HEK293 (cell line): ENCODE data around the gene TK1.

Experiments
- CTCF ChIA-PET: fragments of 350-600 bp; formaldehyde crosslinking; extraction: SDS; loops from one replicate; lab custom pipeline; 2021; ENCODE audit warnings: antibody characterized with exemption; lab: Yijun Ruan, JAX
- POLR2A ChIA-PET: fragments of 300-600 bp; formaldehyde crosslinking; extraction: SDS; loops from one replicate; lab custom pipeline; 2020; ENCODE audit warnings: antibody characterized with exemption, inconsistent platforms; lab: Yijun Ruan, JAX
- H3K27ac ChIP-seq: fragments of 200-500 bp; sonication (Bioruptor generic); 2 replicates; pipeline ENCODE4 v1.5.1; 2014; ENCODE audit warnings: low read depth, low read length, control low read depth, inconsistent platforms; ENCODE audit errors: extremely low read depth
- H3K36me3 ChIP-seq, 2 experiments: fragments of 200-500 bp in 1 of 2; sonication (Bioruptor generic) in 1 of 2; 1 replicate in 1 of 2; 2 replicates in 1 of 2; pipeline ENCODE4 v1.5.1; 2014 to 2017; ENCODE audit warnings: inconsistent platforms in 2 of 2, low read length in 2 of 2; ENCODE audit not compliant: control insufficient read depth in 2 of 2, insufficient read depth in 1 of 2
- H3K4me1 ChIP-seq: fragments of 200-500 bp; sonication (Bioruptor generic); 2 replicates; pipeline ENCODE4 v1.5.1; 2014; ENCODE audit warnings: mild to moderate bottlenecking, low read length, inconsistent platforms; ENCODE audit not compliant: control insufficient read depth, insufficient read depth
- H3K4me3 ChIP-seq: 2 replicates; pipeline ENCODE4 v1.5.1; 2011; ENCODE audit warnings: low read depth, mild to moderate bottlenecking, control low read depth, low read length, moderate library complexity
- H3K9me3 ChIP-seq: fragments of 200-500 bp; sonication (Bioruptor generic); 2 replicates; pipeline ENCODE4 v1.5.1; 2014; ENCODE audit warnings: low read depth, low read length, inconsistent platforms; ENCODE audit not compliant: control insufficient read depth, insufficient read depth
- BCL11B ChIP-seq: fragments of 450-650 bp; formaldehyde crosslinking; IDR thresholded peaks from 2 replicates; pipeline ENCODE4 v1.5.1; 2016; ENCODE audit warnings: low read depth, missing biosample characterization, missing genetic modification characterization
- HIC1 ChIP-seq: fragments of 450-650 bp; formaldehyde crosslinking; IDR thresholded peaks from 2 replicates; pipeline ENCODE4 v1.5.1; 2016; ENCODE audit warnings: missing biosample characterization, missing genetic modification characterization
- HOXC10 ChIP-seq: sonication (generic); formaldehyde crosslinking; IDR thresholded peaks from 2 replicates; pipeline ENCODE4 v1.8.1; 2023; ENCODE audit warnings: mild to moderate bottlenecking, missing genetic modification reagents
- ZBTB17 ChIP-seq: fragments of 450-650 bp; formaldehyde crosslinking; IDR thresholded peaks from 2 replicates; pipeline ENCODE4 v1.5.1; 2016; ENCODE audit warnings: missing biosample characterization, missing genetic modification characterization
- ZBTB8A ChIP-seq: fragments of 450-650 bp; formaldehyde crosslinking; IDR thresholded peaks from 2 replicates; pipeline ENCODE4 v1.5.1; 2016; ENCODE audit warnings: missing biosample characterization, missing genetic modification characterization
- ZNF138 ChIP-seq: fragments of 450-650 bp; formaldehyde crosslinking; IDR thresholded peaks from 2 replicates; pipeline ENCODE4 v1.5.1; 2016; ENCODE audit warnings: missing biosample characterization, missing genetic modification characterization, borderline replicate concordance
- ZNF214 ChIP-seq: fragments of 450-650 bp; formaldehyde crosslinking; IDR thresholded peaks from 2 replicates; pipeline ENCODE4 v1.5.1; 2017; ENCODE audit warnings: missing biosample characterization, mild to moderate bottlenecking, missing genetic modification characterization, borderline replicate concordance
- ZNF600 ChIP-seq: fragments of 450-650 bp; formaldehyde crosslinking; IDR thresholded peaks from 2 replicates; pipeline ENCODE4 v1.5.1; 2016; ENCODE audit warnings: missing biosample characterization, missing genetic modification characterization
- ZNF645 ChIP-seq: fragments of 450-650 bp; formaldehyde crosslinking; IDR thresholded peaks from 2 replicates; pipeline ENCODE4; 2016; ENCODE audit warnings: missing biosample characterization, missing genetic modification characterization
- ZNF707 ChIP-seq: fragments of 450-650 bp; formaldehyde crosslinking; IDR thresholded peaks from 2 replicates; pipeline ENCODE4 v1.5.1; 2016; ENCODE audit warnings: missing biosample characterization, missing genetic modification characterization
- ZNF76 ChIP-seq: fragments of 450-650 bp; formaldehyde crosslinking; IDR thresholded peaks from 2 replicates; pipeline ENCODE4; 2016; ENCODE audit warnings: low read depth, missing biosample characterization, missing genetic modification characterization, borderline replicate concordance
- ZNF843 ChIP-seq: fragments of 450-650 bp; formaldehyde crosslinking; IDR thresholded peaks from 2 replicates; pipeline ENCODE4 v1.5.1; 2016; ENCODE audit warnings: missing biosample characterization, missing genetic modification characterization
- TF ChIP-seq, protein P1 (sequence below): fragments of 450-650 bp; formaldehyde crosslinking; IDR thresholded peaks from 2 replicates; pipeline ENCODE4 v1.5.1; 2016; ENCODE audit warnings: missing biosample characterization, missing genetic modification characterization

The TK1 gene

GRCh38 chr17:78227455-78227916 is 40.6 kb upstream of the TK1 start:
- Histone ChIP-seq H3K36me3 (peaks cover 18 to 31% of the 10 kb centered on the region in 2 experiments), H3K4me3 (no peak overlapping the region), H3K9me3 (no peaks in the 10 kb centered on the region), H3K27ac (no peak overlapping the region), H3K4me1 (no peaks in the 10 kb centered on the region)
- ChIA-PET POLR2A (interaction anchor here (0.7 to 3.2 kb wide), 3 partner anchors 10 to 40 kb away, joined by 3 to 15 read pairs (median 9); partner anchors contain the start of genes AFMID, BIRC5 and TK1), CTCF (interaction anchor here (1.3 to 1.9 kb wide), 4 partner anchors 23 to 115 kb away, joined by 4 to 15 read pairs (median 6); partner anchors contain the start of genes AFMID and TK1)
- TF ChIP-seq ZNF645 (tag by site-specific recombination) (no peak), ZBTB8A (tag by site-specific recombination) (no peak), ZNF843 (no peak), ZNF76 (no peak), HOXC10 (CRISPR knock-in tag) (no peak)
- TF ChIP-seq, protein P1, sequence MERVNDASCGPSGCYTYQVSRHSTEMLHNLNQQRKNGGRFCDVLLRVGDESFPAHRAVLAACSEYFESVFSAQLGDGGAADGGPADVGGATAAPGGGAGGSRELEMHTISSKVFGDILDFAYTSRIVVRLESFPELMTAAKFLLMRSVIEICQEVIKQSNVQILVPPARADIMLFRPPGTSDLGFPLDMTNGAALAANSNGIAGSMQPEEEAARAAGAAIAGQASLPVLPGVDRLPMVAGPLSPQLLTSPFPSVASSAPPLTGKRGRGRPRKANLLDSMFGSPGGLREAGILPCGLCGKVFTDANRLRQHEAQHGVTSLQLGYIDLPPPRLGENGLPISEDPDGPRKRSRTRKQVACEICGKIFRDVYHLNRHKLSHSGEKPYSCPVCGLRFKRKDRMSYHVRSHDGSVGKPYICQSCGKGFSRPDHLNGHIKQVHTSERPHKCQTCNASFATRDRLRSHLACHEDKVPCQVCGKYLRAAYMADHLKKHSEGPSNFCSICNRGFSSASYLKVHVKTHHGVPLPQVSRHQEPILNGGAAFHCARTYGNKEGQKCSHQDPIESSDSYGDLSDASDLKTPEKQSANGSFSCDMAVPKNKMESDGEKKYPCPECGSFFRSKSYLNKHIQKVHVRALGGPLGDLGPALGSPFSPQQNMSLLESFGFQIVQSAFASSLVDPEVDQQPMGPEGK (tag by site-specific recombination), result no peak

DNA sequence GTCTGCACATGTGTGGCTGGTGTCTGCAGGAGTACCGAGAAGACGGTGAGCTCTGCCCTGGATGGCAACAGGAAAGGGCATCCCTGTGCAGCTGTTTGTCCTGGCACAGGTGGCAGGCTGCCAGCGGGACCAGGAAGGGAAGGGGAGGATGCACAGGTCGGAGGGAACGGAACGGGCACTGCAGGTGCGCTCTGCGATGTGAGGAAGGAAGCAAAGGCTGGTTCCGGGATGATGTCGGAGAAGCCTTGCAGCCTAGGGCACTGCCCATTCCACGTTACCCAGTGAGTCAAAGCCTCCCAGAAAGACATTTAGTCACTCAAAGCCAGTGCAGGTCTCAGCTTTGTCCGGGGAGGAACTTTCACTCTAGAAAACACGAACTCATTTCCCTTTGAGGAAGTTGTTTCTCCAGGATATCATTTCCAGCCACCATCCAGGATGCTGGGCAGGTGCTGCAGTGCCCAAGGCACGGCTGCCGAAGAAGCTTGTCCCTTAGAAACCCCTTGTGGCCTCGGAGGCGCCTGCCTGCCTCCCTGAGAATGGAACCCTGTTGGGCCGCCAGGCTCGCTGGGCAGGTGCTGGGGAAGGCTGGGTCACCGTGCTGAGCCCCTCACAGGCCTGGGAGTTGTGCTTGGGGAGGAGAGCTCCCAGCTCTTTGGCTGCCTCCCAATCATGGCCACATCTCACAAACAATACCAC is 40.1 kb upstream of the TK1 start:
- Histone ChIP-seq H3K9me3 (no peaks in the 10 kb centered on the region), H3K36me3 (peaks cover 24 to 34% of the 10 kb centered on the region in 2 experiments), H3K27ac (no peak overlapping the region), H3K4me3 (no peak overlapping the region), H3K4me1 (no peaks in the 10 kb centered on the region)
- TF ChIP-seq BCL11B (tag by site-specific recombination), result no peak
- TF ChIP-seq ZNF600, result peak; percentile 50
- TF ChIP-seq ZBTB17 (tag by site-specific recombination), result peak; percentile 34; the same call in 1 of the 2 replicates
- TF ChIP-seq ZNF645 (tag by site-specific recombination), result no peak
- no peak for TF ChIP-seq ZNF707
- no peak for TF ChIP-seq ZNF138 (tag by site-specific recombination)
- 0 out of 2 replicates have a peak, but pooled peaks have one; percentile 35 for TF ChIP-seq HIC1
- TF ChIP-seq ZNF214 (tag by site-specific recombination), result no peak
- ChIA-PET POLR2A (interaction anchor here (0.7 to 3.2 kb wide), 4 partner anchors 11 to 40 kb away, joined by 3 to 15 read pairs (median 6); partner anchors contain the start of genes AFMID, BIRC5 and TK1), CTCF (interaction anchor here (1.3 to 2.1 kb wide), 4 partner anchors 24 to 195 kb away, joined by 4 to 15 read pairs (median 4); partner anchors contain the start of genes AFMID and TK1)
